ENCODE results near the gene PHF20. TPM values are rescaled to one million over a fixed set of nuclear protein-coding genes. Genes with fewer than 3 reads are reported as not detected.
A peak's percentile ranks its signal among the peaks of the same experiment; 100 is the strongest.

Gene PHF20
- total and polyA plus RNA-seq, 2 of the 13 experiments (the other 11 are each of a cell fraction or from before 2014, with no cell fraction given), result 22.8 to 34.1 TPM

DNA sequence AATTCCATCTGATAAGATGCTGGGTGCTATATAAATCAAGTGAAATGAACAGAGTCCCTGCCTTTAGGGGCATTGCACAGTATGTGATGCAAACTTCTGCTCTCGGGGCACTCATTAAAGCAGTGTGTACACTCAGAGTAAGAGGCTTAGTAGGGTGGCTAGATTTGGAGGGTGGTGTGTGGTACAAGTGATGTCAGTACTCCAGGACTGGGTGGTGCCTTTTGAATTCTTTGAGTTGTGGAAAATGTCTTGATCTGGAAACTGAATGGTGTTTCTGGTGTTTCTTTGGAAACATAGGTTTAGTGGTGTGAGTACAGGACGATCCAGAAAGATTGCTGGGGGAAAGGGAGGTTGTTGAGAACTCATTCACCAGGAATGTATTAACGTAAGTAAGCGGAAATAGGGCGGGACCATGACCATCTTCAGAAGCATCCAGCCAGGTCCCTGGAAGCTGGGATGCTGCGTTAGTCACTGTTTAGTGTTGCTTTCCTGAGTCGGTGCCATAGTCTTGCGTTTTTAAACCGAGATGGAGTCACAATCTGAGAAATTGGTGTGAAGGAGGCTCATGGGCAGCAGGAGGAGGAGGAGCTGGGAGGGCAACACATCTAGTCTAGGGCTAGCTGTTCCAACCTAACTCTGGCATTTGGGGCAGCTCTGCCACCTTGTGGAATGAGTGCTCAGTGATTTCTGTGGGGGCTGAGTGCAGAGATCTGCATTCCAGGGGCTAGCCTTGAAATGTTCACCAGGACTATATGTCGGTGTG lies 112.1 kb downstream of the PHF20 start (continued):
- TF ChIP-seq PCBP2 (optimal IDR thresholded peaks at IDR 0.05; ENCODE audit: low read depth, low read length, poor library complexity, severe bottlenecking) (no peak), GLI4 (CRISPR knock-in tag; IDR thresholded peaks at IDR 0.05; ENCODE audit: borderline replicate concordance) (0 out of 2 replicates have a peak, but pooled peaks have one; percentile 22), ZNF652 (CRISPR knock-in tag; IDR thresholded peaks at IDR 0.05; ENCODE audit: borderline replicate concordance, low read depth) (peak; percentile 27; the same call in 1 of the 2 replicates), ZC3H13 (CRISPR knock-in tag; IDR thresholded peaks at IDR 0.05) (0 out of 2 replicates have a peak, but pooled peaks have one; percentile 34), ATM (IDR thresholded peaks at IDR 0.05; ENCODE audit: borderline replicate concordance) (no peak), ZNF383 (CRISPR knock-in tag; IDR thresholded peaks at IDR 0.05; ENCODE audit: borderline replicate concordance) (no peak), ZNF12 (CRISPR knock-in tag; IDR thresholded peaks at IDR 0.05) (no peak; the same call in 1 of the 2 replicates), ZNF24 (IDR thresholded peaks at IDR 0.05) (0 out of 2 replicates have a peak, but pooled peaks have one; percentile 21), ZNF446 (CRISPR knock-in tag; IDR thresholded peaks at IDR 0.05) (no peak), ZMAT3 (CRISPR knock-in tag; conservative IDR thresholded peaks at IDR 0.05) (no peak), THRA (CRISPR knock-in tag; IDR thresholded peaks at IDR 0.05; ENCODE audit: borderline replicate concordance) (peak; percentile 57; the same call in 1 of the 2 replicates), ZNF382 (CRISPR knock-in tag; IDR thresholded peaks at IDR 0.05; ENCODE audit: borderline replicate concordance) (no peak), IRF1 (CRISPR knock-in tag; IDR thresholded peaks at IDR 0.05; ENCODE audit: low read depth) (no peak), EHMT2 (IDR thresholded peaks at IDR 0.05; ENCODE audit: borderline replicate concordance, low read depth, low read length) (no peak), REPIN1 (CRISPR knock-in tag; IDR thresholded peaks at IDR 0.05; ENCODE audit: borderline replicate concordance, low read depth) (0 out of 2 replicates have a peak, but pooled peaks have one; percentile 24), KDM5B (CRISPR knock-in tag; IDR thresholded peaks at IDR 0.05; ENCODE audit: borderline replicate concordance) (peak; percentile 46; the same call in 1 of the 2 replicates), ELF3 (CRISPR knock-in tag; IDR thresholded peaks at IDR 0.05) (peak; percentile 56; the same call in 1 of the 2 replicates)
- TF ChIP-seq, protein P1, sequence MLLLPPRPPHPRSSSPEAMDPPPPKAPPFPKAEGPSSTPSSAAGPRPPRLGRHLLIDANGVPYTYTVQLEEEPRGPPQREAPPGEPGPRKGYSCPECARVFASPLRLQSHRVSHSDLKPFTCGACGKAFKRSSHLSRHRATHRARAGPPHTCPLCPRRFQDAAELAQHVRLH (CRISPR knock-in tag; IDR thresholded peaks at IDR 0.05; ENCODE audit: borderline replicate concordance, low read depth), result 0 out of 2 replicates have a peak, but pooled peaks have one; percentile 42
- TF ChIP-seq, protein P2, sequence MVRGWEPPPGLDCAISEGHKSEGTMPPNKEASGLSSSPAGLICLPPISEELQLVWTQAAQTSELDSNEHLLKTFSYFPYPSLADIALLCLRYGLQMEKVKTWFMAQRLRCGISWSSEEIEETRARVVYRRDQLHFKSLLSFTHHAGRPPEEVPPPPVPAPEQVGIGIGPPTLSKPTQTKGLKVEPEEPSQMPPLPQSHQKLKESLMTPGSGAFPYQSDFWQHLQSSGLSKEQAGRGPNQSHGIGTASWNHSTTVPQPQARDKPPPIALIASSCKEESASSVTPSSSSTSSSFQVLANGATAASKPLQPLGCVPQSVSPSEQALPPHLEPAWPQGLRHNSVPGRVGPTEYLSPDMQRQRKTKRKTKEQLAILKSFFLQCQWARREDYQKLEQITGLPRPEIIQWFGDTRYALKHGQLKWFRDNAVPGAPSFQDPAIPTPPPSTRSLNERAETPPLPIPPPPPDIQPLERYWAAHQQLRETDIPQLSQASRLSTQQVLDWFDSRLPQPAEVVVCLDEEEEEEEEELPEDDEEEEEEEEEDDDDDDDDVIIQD (CRISPR knock-in tag; IDR thresholded peaks at IDR 0.05; ENCODE audit: low read depth), result 0 out of 2 replicates have a peak, but pooled peaks have one; percentile 44
- TF ChIP-seq, protein P3, sequence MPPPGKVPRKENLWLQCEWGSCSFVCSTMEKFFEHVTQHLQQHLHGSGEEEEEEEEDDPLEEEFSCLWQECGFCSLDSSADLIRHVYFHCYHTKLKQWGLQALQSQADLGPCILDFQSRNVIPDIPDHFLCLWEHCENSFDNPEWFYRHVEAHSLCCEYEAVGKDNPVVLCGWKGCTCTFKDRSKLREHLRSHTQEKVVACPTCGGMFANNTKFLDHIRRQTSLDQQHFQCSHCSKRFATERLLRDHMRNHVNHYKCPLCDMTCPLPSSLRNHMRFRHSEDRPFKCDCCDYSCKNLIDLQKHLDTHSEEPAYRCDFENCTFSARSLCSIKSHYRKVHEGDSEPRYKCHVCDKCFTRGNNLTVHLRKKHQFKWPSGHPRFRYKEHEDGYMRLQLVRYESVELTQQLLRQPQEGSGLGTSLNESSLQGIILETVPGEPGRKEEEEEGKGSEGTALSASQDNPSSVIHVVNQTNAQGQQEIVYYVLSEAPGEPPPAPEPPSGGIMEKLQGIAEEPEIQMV (CRISPR knock-in tag; IDR thresholded peaks at IDR 0.05; ENCODE audit: low read depth), result 0 out of 2 replicates have a peak, but pooled peaks have one; percentile 42
